OCI-LY7 (cell line): ENCODE data around the gene TOP2B. TPM values are rescaled to one million over a fixed set of nuclear protein-coding genes. Genes with fewer than 3 reads are reported as not detected.

ENCODE experiments used
- BruUV-seq: library from RNA; stranded (reverse); fragments of 400-500 nt; replicated peaks from 2 replicates; lab custom pipeline; 2021; lab: Mats Ljungman, UMichigan
- CTCF ChIA-PET: fragments of 300-600 bp; sonication (Branson Sonifier 250); formaldehyde crosslinking; loops from one replicate; lab custom pipeline; 2022; ENCODE audit warnings: antibody characterized with exemption; ENCODE audit not compliant: unreplicated experiment; lab: Charles Lee
- POLR2A ChIA-PET: fragments of 300-600 bp; sonication (Branson Sonifier 250); formaldehyde crosslinking; loops from one replicate; lab custom pipeline; 2022; ENCODE audit warnings: antibody characterized with exemption; lab: Charles Lee
- DNase-seq: peaks from one replicate; pipeline ENCODE4 v3.0.0-alpha.2; 2015; ENCODE audit warnings: low spot score
- H2AFZ ChIP-seq: fragments of 200-600 bp; sonication (generic), shearing (Covaris generic); 2 replicates; pipeline ENCODE4 v1.6.1; 2014; ENCODE audit warnings: mild to moderate bottlenecking, antibody characterized with exemption, low read length, moderate library complexity
- H3K27ac ChIP-seq: fragments of 200-600 bp; sonication (generic); 2 replicates; pipeline ENCODE4 v1.5.1; 2014; ENCODE audit warnings: mixed run types, low read depth, mild to moderate bottlenecking, moderate library complexity, low read length, inconsistent platforms; ENCODE audit not compliant: poor library complexity, severe bottlenecking
- H3K36me3 ChIP-seq: fragments of 200-600 bp; sonication (generic); 2 replicates; pipeline ENCODE4 v1.6.1; 2014; ENCODE audit warnings: mild to moderate bottlenecking, antibody characterized with exemption, low read length, moderate library complexity, mixed read lengths; ENCODE audit not compliant: insufficient read depth
- H3K4me1 ChIP-seq: fragments of 200-600 bp; sonication (generic); 2 replicates; pipeline ENCODE4 v1.5.1; 2014; ENCODE audit warnings: mild to moderate bottlenecking, low read length; ENCODE audit not compliant: insufficient read depth, poor library complexity, severe bottlenecking
- H3K4me2 ChIP-seq: fragments of 200-600 bp; sonication (generic); 2 replicates; pipeline ENCODE4 v1.6.1; 2014; ENCODE audit warnings: mild to moderate bottlenecking, low read length
- H3K4me3 ChIP-seq: fragments of 200-600 bp; sonication (generic); 2 replicates; pipeline ENCODE4 v1.5.1; 2014; ENCODE audit warnings: mild to moderate bottlenecking, low read depth, low read length; ENCODE audit not compliant: poor library complexity, severe bottlenecking
- H3K79me2 ChIP-seq: fragments of 200-600 bp; sonication (generic); 2 replicates; pipeline ENCODE4 v1.6.1; 2016; ENCODE audit warnings: low read depth, mild to moderate bottlenecking, low read length, moderate library complexity, mixed read lengths; ENCODE audit not compliant: insufficient read depth
- H3K9me2 ChIP-seq: fragments of 200-600 bp; sonication (generic); 2 replicates; pipeline ENCODE4 v1.6.1; 2016; ENCODE audit warnings: mild to moderate bottlenecking, low read length, mixed read lengths; ENCODE audit not compliant: insufficient read depth
- H3K9me3 ChIP-seq: fragments of 200-600 bp; sonication (generic); 2 replicates; pipeline ENCODE4 v1.6.1; 2014; ENCODE audit warnings: mild to moderate bottlenecking, mixed run types, low read length, mixed read lengths
- H4K20me1 ChIP-seq: fragments of 200-600 bp; sonication (generic); 2 replicates; pipeline ENCODE4 v1.6.1; 2014; ENCODE audit warnings: mild to moderate bottlenecking, antibody characterized with exemption, low read length, moderate library complexity, mixed read lengths; ENCODE audit not compliant: insufficient read depth
- EZH2phosphoT487 ChIP-seq: fragments of 200-600 bp; sonication (generic); IDR thresholded peaks from 2 replicates; pipeline ENCODE4 v1.6.1; 2018; ENCODE audit warnings: low read depth, borderline replicate concordance, mild to moderate bottlenecking, mixed run types, antibody characterized with exemption, low read length, moderate library complexity, mixed read lengths
- intact Hi-C: fragments of 100-400 bp; cut with micrococcal nuclease; formaldehyde crosslinking; loops from one replicate; pipeline ENCODE4 v1.10.0; 2022; ENCODE audit not compliant: unreplicated experiment
- total RNA-seq, 2 experiments: library from RNA; depleted of rRNA in 1 of 2; stranded (reverse); fragments of >200 nt in 1 of 2; shearing (Covaris generic) in 1 of 2; gene quantifications; 2 replicates each; pipeline ENCODE4 v1.2.3, GENCODE V29; 2014 to 2022
- TF ChIP-seq, protein P1 (sequence below): fragments of 200-600 bp; sonication (generic); conservative IDR thresholded peaks from 2 replicates; pipeline ENCODE4 v1.5.1; 2014; ENCODE audit warnings: mild to moderate bottlenecking, antibody characterized with exemption, low read length, moderate library complexity, mixed read lengths

TOP2B gene
- total RNA-seq, 2 experiments from 2014 or later, result 162 to 264 TPM

DNA sequence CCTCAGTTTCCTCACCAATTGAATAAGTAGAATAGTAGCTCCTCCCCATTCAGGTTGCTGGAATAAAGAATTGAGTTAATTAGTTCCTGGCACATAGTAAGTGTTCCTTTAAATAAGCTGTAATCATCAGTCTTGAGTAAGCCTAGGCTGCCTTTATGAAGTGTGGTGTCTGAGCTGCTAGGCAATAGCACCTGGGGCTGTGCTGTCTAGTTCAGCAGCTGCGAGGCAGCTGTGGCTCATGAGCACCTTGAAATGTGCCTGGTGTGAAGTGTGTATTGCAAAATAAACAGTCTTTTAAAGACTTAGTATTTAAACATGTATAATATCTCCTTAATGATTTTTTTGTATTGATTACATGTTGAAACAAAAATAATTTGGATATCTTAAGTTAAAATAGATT, 77.6 kb downstream of the TOP2B start:
- no peaks in the 10 kb centered on the region for H4K20me1 ChIP-seq
- no peak overlapping the region for H3K4me2 ChIP-seq
- no peaks in the 10 kb centered on the region for H3K36me3 ChIP-seq
- H3K4me3 ChIP-seq, result no peak overlapping the region
- intact Hi-C loops, result no loop called here
- no peak for DNase-seq
- no peaks in the 10 kb centered on the region for H3K9me3 ChIP-seq
- ChIA-PET CTCF (no interaction called here), POLR2A (interaction anchor here (0.6 kb wide), 1 partner anchor 59 kb away, joined by 4 read pairs; no protein-coding TSS in a partner anchor)
- H3K9me2 ChIP-seq, result no peaks in the 10 kb centered on the region
- H3K27ac ChIP-seq, result no peak overlapping the region
- no peaks in the 10 kb centered on the region for H3K79me2 ChIP-seq
- no peaks in the 10 kb centered on the region for H3K4me1 ChIP-seq
- no TSS peak for BruUV-seq
- TF ChIP-seq EZH2phosphoT487, result no peak
- TF ChIP-seq, protein P1, sequence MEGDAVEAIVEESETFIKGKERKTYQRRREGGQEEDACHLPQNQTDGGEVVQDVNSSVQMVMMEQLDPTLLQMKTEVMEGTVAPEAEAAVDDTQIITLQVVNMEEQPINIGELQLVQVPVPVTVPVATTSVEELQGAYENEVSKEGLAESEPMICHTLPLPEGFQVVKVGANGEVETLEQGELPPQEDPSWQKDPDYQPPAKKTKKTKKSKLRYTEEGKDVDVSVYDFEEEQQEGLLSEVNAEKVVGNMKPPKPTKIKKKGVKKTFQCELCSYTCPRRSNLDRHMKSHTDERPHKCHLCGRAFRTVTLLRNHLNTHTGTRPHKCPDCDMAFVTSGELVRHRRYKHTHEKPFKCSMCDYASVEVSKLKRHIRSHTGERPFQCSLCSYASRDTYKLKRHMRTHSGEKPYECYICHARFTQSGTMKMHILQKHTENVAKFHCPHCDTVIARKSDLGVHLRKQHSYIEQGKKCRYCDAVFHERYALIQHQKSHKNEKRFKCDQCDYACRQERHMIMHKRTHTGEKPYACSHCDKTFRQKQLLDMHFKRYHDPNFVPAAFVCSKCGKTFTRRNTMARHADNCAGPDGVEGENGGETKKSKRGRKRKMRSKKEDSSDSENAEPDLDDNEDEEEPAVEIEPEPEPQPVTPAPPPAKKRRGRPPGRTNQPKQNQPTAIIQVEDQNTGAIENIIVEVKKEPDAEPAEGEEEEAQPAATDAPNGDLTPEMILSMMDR, result no peak
- no peak overlapping the region for H2AFZ ChIP-seq

DNA sequence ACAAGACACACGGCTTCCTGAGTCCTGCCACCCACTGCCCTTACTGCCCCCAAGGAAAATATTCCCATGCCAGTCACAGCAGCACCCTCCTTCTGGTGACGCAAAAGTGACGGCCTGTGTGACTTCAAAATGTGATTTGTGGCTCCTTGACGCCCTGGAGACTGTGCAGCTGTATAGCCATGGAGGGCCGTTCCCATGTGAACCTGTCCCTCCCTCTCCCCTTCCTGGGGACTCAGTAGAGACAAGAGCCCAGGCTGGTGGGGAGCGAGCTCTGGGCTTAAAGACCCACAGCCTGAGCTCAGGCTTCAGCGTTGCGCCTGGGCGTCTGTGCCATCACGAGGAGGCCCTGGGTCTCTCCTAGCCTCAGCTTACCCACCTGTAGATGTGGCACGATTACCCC, 78.2 kb downstream of the TOP2B start:
- Histone ChIP-seq H4K20me1 (no peaks in the 10 kb centered on the region), H3K79me2 (no peaks in the 10 kb centered on the region), H3K9me3 (no peaks in the 10 kb centered on the region), H3K36me3 (no peaks in the 10 kb centered on the region), H3K4me1 (no peaks in the 10 kb centered on the region), H3K4me3 (no peak overlapping the region), H2AFZ (no peak overlapping the region), H3K4me2 (no peak overlapping the region), H3K9me2 (no peaks in the 10 kb centered on the region), H3K27ac (no peak overlapping the region)
- ChIA-PET POLR2A (interaction anchor here (0.5 kb wide), 1 partner anchor 16 kb away, joined by 3 read pairs; no protein-coding TSS in a partner anchor), CTCF (no interaction called here)
- intact Hi-C loops, result no loop called here
- no peak for DNase-seq
- no TSS peak for BruUV-seq
- TF ChIP-seq, protein P1, result no peak
- TF ChIP-seq EZH2phosphoT487, result no peak

DNA sequence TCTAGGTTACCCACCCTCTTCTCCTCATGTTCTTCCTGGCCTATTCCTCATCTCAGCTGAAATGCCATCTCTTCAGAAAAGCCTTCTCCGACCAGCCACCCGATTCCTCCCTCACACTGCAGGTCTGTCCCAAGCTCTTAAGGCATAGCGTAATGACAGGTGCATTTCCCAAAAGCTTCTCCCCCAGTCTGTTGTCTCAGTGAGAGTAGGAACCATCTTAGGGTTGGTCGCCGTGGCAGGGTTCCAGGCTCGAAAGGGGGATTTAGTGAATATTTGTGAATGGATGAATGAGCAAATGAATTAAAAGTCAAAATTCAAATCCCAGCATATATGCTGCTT, 78.6 kb downstream of the TOP2B start:
- POLR2A ChIA-PET, result interaction anchor here (0.5 kb wide), 1 partner anchor 16 kb away, joined by 3 read pairs; no protein-coding TSS in a partner anchor
- H3K4me2 ChIP-seq, result no peak overlapping the region
- intact Hi-C loops, result no loop called here
- no peak for TF ChIP-seq EZH2phosphoT487
- TF ChIP-seq, protein P1, result no peak
- H3K4me3 ChIP-seq, result no peak overlapping the region
- no peak overlapping the region for H2AFZ ChIP-seq
- BruUV-seq, result no TSS peak
- H4K20me1 ChIP-seq, result no peaks in the 10 kb centered on the region
- H3K36me3 ChIP-seq, result no peaks in the 10 kb centered on the region
- no peaks in the 10 kb centered on the region for H3K9me3 ChIP-seq
- CTCF ChIA-PET, result no interaction called here
- no peaks in the 10 kb centered on the region for H3K9me2 ChIP-seq
- H3K79me2 ChIP-seq, result no peaks in the 10 kb centered on the region
- no peak overlapping the region for H3K27ac ChIP-seq
- H3K4me1 ChIP-seq, result no peaks in the 10 kb centered on the region
- no peak for DNase-seq
